ENCODE measurements around the gene CMTR1. TPM values are rescaled to one million over a fixed set of nuclear protein-coding genes. Genes with fewer than 3 reads are reported as not detected.
A peak's percentile ranks its signal among the peaks of the same experiment; 100 is the strongest.
"Not testable (repeated sequence)": the region's sequence is repeated elsewhere in the genome, so short reads cannot be mapped to it uniquely, and the experiment has no call there.

The CMTR1 gene
- total and polyA plus RNA-seq, 12 donors, result 13.1 to 37.0 (median 33.1) TPM

DNA sequence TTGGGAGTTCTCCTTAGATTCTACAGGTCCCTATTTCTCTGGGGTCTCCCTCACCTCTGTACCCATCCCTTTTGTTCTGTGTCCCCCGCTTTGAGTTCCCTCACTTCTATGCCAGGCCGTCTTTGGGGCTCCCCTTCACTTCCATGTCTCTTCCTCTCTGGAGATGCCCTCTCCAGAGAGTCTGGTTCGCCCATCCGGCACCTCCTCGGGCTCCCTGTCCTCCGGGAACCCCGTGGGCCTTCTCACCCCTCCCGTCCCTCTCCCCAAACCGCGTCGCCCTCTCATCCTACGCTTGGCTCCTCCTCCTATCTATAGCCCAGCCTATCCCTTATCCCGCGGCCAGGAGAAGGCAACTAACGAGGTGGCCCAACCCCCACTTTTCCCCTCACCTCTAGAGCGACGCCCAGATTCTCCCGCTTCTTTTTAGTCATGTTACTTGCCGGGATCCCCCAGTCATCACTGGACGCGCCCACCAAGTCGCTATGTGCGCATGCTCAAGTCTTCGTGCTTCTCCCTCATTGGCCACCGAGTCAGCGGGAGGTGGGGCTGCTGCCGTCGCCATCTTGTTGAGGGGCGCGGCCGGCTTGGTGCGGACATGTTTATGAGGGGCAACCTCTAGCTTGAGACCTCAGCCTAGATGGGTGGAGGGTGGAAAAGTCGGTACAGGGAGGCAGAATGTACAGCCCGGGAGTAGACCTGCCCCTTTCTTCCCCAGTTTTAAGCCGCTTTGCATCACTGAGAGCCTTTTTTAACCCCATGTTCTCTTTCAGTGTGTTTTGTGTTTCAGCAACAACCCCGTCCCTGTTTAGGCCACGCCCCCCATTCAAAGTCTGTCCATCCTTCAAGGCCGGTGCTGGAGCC lies 66.6 kb downstream of the CMTR1 start, which contains the start of gene CCDC167:
CCDC167 (minus strand) TSS at position 461 of the 861 bp plus-strand sequence; CDS start at position 431, 30 bp downstream.
- TF ChIP-seq, protein P1, sequence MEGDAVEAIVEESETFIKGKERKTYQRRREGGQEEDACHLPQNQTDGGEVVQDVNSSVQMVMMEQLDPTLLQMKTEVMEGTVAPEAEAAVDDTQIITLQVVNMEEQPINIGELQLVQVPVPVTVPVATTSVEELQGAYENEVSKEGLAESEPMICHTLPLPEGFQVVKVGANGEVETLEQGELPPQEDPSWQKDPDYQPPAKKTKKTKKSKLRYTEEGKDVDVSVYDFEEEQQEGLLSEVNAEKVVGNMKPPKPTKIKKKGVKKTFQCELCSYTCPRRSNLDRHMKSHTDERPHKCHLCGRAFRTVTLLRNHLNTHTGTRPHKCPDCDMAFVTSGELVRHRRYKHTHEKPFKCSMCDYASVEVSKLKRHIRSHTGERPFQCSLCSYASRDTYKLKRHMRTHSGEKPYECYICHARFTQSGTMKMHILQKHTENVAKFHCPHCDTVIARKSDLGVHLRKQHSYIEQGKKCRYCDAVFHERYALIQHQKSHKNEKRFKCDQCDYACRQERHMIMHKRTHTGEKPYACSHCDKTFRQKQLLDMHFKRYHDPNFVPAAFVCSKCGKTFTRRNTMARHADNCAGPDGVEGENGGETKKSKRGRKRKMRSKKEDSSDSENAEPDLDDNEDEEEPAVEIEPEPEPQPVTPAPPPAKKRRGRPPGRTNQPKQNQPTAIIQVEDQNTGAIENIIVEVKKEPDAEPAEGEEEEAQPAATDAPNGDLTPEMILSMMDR (IDR thresholded peaks at IDR 0.05), result no peak
- H3K36me3 ChIP-seq, result no peaks in the 10 kb centered on the region
- H3K4me1 ChIP-seq, result peaks cover 0 to 24% (median 8%) of the 10 kb centered on the region in 9 donors
- intact Hi-C loops (cut with DNase I), result no loop called here
- peak within 1 kb of the TSS; percentile 51 to 84 (median 66) for H3K4me3 ChIP-seq
- no peaks in the 10 kb centered on the region for H3K27me3 ChIP-seq
- WGBS, 2 donors, result 1% methylated on average over 38 of the region's 38 CpGs
- peak; percentile 98 to 100 (median 99) for ATAC-seq
- peak within 1 kb of the TSS in 5 of 10 donors; percentile 44 to 87 (median 51) for H3K27ac ChIP-seq
- peak; percentile 94 to 95 for DNase-seq
- H3K9me3 ChIP-seq, result no peaks in the 10 kb centered on the region

DNA sequence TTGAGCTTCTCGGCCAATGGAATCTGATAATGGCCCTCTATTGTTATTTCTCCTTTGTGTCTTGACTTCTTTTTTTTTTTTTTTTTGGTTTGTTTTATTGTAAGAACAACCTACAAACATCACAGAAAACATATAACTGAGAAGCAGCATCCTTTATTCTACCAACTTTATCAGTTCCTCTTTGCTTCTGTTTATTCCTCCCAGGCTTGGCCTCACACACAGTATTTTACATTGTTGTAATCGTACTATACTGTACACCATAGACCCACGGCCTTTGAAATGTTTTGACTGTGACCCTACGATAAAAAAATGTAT lies 67.2 kb downstream of the CMTR1 start:
- TF ChIP-seq, protein P1 (IDR thresholded peaks at IDR 0.05), result no peak

DNA sequence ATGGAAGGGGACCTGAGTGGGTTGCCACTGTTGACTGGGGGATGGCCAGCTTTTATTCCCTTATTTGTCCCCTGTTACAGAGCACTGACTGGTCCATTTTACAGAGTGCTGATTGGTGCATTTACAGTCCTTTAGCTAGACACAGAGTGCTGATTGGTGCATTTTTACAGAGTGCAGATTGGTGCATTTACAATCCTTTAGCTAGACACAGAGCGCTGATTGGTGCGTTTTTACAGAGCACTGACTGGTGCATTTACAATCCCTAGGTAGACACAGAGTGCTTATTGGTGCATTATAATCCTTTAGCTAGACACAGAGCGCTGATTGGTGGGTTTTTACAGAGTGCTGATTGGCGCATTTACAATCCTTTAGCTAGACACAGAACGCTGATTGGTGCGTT lies 67.9 kb downstream of the CMTR1 start:
- ATAC-seq; H3K9me3 ChIP-seq; H3K27me3 ChIP-seq; intact Hi-C loops (cut with DNase I); H3K4me3 ChIP-seq; H3K27ac ChIP-seq; DNase-seq; H3K36me3 ChIP-seq: not testable (repeated sequence)
- H3K4me1 ChIP-seq, result peaks cover 0 to 24% (median 8%) of the 10 kb centered on the region in 9 donors
- 97 to 98% methylated on average over 6 of the region's 6 CpGs for WGBS, 2 donors

More for the DNA sequence above, 67.2 kb downstream of the CMTR1 start:
- Histone ChIP-seq H3K27me3 (no peaks in the 10 kb centered on the region), H3K4me3 (peak overlapping the region in 9 of 10 donors; percentile 51 to 84 (median 68)), H3K4me1 (peaks cover 0 to 24% (median 8%) of the 10 kb centered on the region in 9 donors), H3K27ac (peak overlapping the region in 1 of 10 donors; percentile 87), H3K9me3 (no peaks in the 10 kb centered on the region), H3K36me3 (no peaks in the 10 kb centered on the region)
- WGBS, 2 donors, result 70 to 74% methylated on average over 4 of the region's 4 CpGs
- no peak for DNase-seq
- intact Hi-C loops (cut with DNase I), result no loop called here
- no peak for ATAC-seq

DNA sequence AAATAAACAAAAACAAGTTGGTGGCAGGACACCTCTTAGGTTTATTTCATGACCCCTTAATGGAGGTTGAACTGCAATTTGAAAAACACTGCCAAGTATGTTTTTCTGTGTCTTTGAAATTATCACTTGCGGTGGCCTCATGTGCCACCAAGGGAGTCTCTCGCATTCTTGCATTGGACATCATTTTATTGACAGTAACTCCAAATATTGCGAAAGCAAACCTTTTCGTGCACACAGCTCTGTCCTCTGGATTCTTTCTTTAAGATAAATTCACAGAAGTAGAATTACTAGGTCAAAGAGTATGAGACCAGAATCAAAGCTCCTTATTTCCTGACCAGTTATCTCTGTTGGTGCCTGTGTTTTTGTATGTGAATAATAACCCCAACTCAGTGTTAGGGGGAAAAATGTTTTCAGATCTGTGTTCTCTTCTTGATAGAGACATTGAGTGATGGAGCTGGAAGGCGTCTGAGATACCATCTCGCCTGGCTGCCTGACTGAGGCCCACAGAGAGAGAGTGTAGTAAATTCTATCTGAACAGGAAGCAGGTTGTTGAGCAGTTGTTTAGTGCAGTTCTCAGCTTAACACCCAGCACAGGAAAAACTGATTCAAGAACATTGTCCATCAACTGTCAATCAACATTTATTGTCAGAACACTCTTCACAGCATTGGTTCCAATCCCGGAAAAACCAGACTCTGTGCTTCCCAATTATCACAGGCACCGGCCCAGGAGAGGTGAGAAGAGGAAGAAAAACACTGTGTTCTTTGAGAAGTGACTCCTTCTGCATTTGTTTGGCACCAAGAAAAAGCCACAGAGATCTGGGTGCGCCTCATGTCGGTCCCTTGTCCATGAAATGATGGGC lies 68.8 kb downstream of the CMTR1 start:
- H3K9me3 ChIP-seq, result no peaks in the 10 kb centered on the region
- H3K27ac ChIP-seq, result peak overlapping the region in 1 of 10 donors; percentile 77
- H3K4me3 ChIP-seq, result no peak overlapping the region
- no peak for DNase-seq
- 72 to 76% methylated on average over 10 of the region's 10 CpGs for WGBS, 2 donors
- ATAC-seq, result no peak
- H3K36me3 ChIP-seq, result no peaks in the 10 kb centered on the region
- no peaks in the 10 kb centered on the region for H3K27me3 ChIP-seq
- TF ChIP-seq, protein P1 (IDR thresholded peaks at IDR 0.05), result no peak
- peaks cover 0 to 24% (median 8%) of the 10 kb centered on the region in 9 donors for H3K4me1 ChIP-seq
- intact Hi-C loops (cut with DNase I), result no loop called here

Measured in heart right ventricle (tissue), 16 donors.